K562 (cell line): ENCODE results near the gene AFAP1. TPM values are rescaled to one million over a fixed set of nuclear protein-coding genes. Genes with fewer than 3 reads are reported as not detected.

ENCODE experiments used
- ATAC-seq: fragments of 200-7000 bp; cut with Tn5 transposase; 3 replicates; pipeline ENCODE4 v1.9.1; 2020; ENCODE audit warnings: moderate library complexity
- BruUV-seq: library from RNA; stranded (reverse); fragments of 400-500 nt; replicated peaks from 2 replicates; lab custom pipeline; 2021; lab: Mats Ljungman, UMichigan
- CTCF ChIA-PET: fragments of 300-600 bp; formaldehyde crosslinking; extraction: SDS; loops from one replicate; lab custom pipeline; 2021; ENCODE audit warnings: low intra/inter-chr PET ratio; lab: Yijun Ruan, JAX
- POLR2A ChIA-PET: fragments of 300-600, 350-650 bp; sonication (Branson Sonifier 250); formaldehyde crosslinking; extraction: SDS; loops from one replicate; lab custom pipeline; 2021; ENCODE audit warnings: antibody characterized with exemption, inconsistent platforms; lab: Yijun Ruan, JAX
- DNase-seq, 4 experiments: peaks; one replicate each; pipeline versions ENCODE4 v3.0.0 to v3.0.0-alpha.2; 2011 to 2018; ENCODE audit warnings: low spot score in 3 of 4, mixed read lengths in 3 of 4; ENCODE audit errors: extremely low read depth in 1 of 4
- FAIRE-seq: peaks from 2 replicates; lab custom pipeline; 2011; peaks lifted over from hg19 to GRCh38; lab: Jason Lieb, UNC
- H2AFZ ChIP-seq: 2 replicates; pipeline ENCODE4 v1.6.0; 2011; ENCODE audit warnings: low read depth, low read length, control low read depth, inconsistent platforms
- H3K27ac ChIP-seq: fragments of 200-600 bp; 3 replicates; pipeline ENCODE4 v1.8.0; 2011; ENCODE audit warnings: low read depth, mild to moderate bottlenecking, control low read depth, inconsistent platforms, low read length, moderate library complexity, mixed read lengths; ENCODE audit errors: extremely low read depth
- H3K27me3 ChIP-seq, 2 experiments: fragments of 300-600 bp in 1 of 2; 2 replicates in 1 of 2; 3 replicates in 1 of 2; pipeline versions ENCODE4 v1.6.0 to v1.8.0; 2011; ENCODE audit warnings: inconsistent platforms in 2 of 2, low read length in 2 of 2, mild to moderate bottlenecking in 1 of 2, mixed read lengths in 1 of 2, moderate library complexity in 1 of 2; ENCODE audit not compliant: control insufficient read depth in 2 of 2, insufficient read depth in 2 of 2
- H3K36me3 ChIP-seq: fragments of 300-600 bp; 3 replicates; pipeline ENCODE4 v1.8.0; 2011; ENCODE audit warnings: mild to moderate bottlenecking, low read length, inconsistent platforms; ENCODE audit not compliant: control insufficient read depth, insufficient read depth
- H3K4me1 ChIP-seq, 2 experiments: fragments of 200-600 bp in 1 of 2; replicated peaks in 1 of 2; 2 replicates in 1 of 2; 3 replicates in 1 of 2; pipeline versions ENCODE4 v1.5.1 to v1.8.0; 2011; ENCODE audit warnings: inconsistent platforms in 2 of 2, low read length in 2 of 2, mild to moderate bottlenecking in 1 of 2, mixed read lengths in 1 of 2, moderate library complexity in 1 of 2; ENCODE audit not compliant: control insufficient read depth in 2 of 2, insufficient read depth in 2 of 2
- H3K4me2 ChIP-seq: 2 replicates; pipeline ENCODE4 v1.6.1; 2011; ENCODE audit warnings: low read length, control low read depth, inconsistent platforms, mixed read lengths; ENCODE audit not compliant: insufficient read depth
- H3K4me3 ChIP-seq: fragments of 200-600 bp; sonication (generic), shearing (Covaris generic); 2 replicates; pipeline ENCODE4 v1.5.1; 2016; ENCODE audit warnings: control low read depth, inconsistent platforms
- H3K79me2 ChIP-seq: fragments of 200-600 bp; 3 replicates; pipeline ENCODE4 v1.8.0; 2011; ENCODE audit warnings: low read length, inconsistent platforms; ENCODE audit not compliant: control insufficient read depth, insufficient read depth
- H3K9ac ChIP-seq, 2 experiments: 2 replicates each; pipeline versions ENCODE4 v1.6.0 to v1.6.1; 2011; ENCODE audit warnings: low read depth in 2 of 2, low read length in 2 of 2, control low read depth in 1 of 2, inconsistent platforms in 1 of 2, mild to moderate bottlenecking in 1 of 2, mixed read lengths in 1 of 2; ENCODE audit not compliant: insufficient read depth in 1 of 2
- H3K9me1 ChIP-seq: one replicate; pipeline ENCODE4 v1.6.0; 2011; ENCODE audit warnings: inconsistent platforms, mild to moderate bottlenecking, low read length, moderate library complexity; ENCODE audit not compliant: control insufficient read depth, insufficient read depth
- H3K9me3 ChIP-seq: replicated peaks from 2 replicates; pipeline ENCODE4 v1.5.1; 2011; ENCODE audit warnings: low read depth, low read length, inconsistent platforms; ENCODE audit not compliant: control insufficient read depth, insufficient read depth
- H4K20me1 ChIP-seq: replicated peaks from 2 replicates; pipeline ENCODE4 v1.6.1; 2011; ENCODE audit warnings: low read length, inconsistent platforms, mixed read lengths; ENCODE audit not compliant: control insufficient read depth, insufficient read depth
- C11orf30 ChIP-seq: fragments of 450-650 bp; IDR thresholded peaks from 2 replicates; pipeline ENCODE4 v1.6.1; 2016; ENCODE audit warnings: low read depth, mild to moderate bottlenecking
- DNMT1 ChIP-seq: fragments of 450-650 bp; IDR thresholded peaks from 2 replicates; pipeline ENCODE4 v1.6.1; 2016; ENCODE audit warnings: antibody characterized with exemption, mild to moderate bottlenecking
- GTF2A2 ChIP-seq: IDR thresholded peaks from 2 replicates; pipeline ENCODE4 v1.6.1; 2016; ENCODE audit warnings: mild to moderate bottlenecking, missing genetic modification characterization, missing compliant biosample characterization
- MTA2 ChIP-seq: fragments of 450-650 bp; IDR thresholded peaks from 2 replicates; pipeline ENCODE4 v1.6.1; 2016; ENCODE audit warnings: low read depth
- RFX1 ChIP-seq: fragments of 450-650 bp; IDR thresholded peaks from 2 replicates; pipeline ENCODE4 v1.6.1; 2016; ENCODE audit warnings: mild to moderate bottlenecking, moderate library complexity
- SLC30A9 ChIP-seq: fragments of 250-450 bp; sonication (Bioruptor Pico); IDR thresholded peaks from 2 replicates; pipeline ENCODE4 v1.8.0; 2022; ENCODE audit warnings: mild to moderate bottlenecking, moderate library complexity
- ZNF124 ChIP-seq: sonication (generic); formaldehyde crosslinking; IDR thresholded peaks from 2 replicates; pipeline ENCODE4 v1.8.1; 2022; ENCODE audit warnings: missing genetic modification reagents
- ZNF175 ChIP-seq: fragments of 200-800 bp; sonication (Bioruptor generic); IDR thresholded peaks from 2 replicates; pipeline ENCODE4 v1.6.1; 2016; ENCODE audit warnings: low read depth, mild to moderate bottlenecking, missing genetic modification characterization, missing compliant biosample characterization
- ZNF695 ChIP-seq: fragments of 450-650 bp; formaldehyde crosslinking; IDR thresholded peaks from 2 replicates; pipeline ENCODE4 v1.4.0; 2020; ENCODE audit warnings: mild to moderate bottlenecking, moderate library complexity
- WGBS: fragments of 100-300 bp; shearing (Covaris generic); methylation state at CpG from one replicate; pipeline ENCODE4 v1.1.6; 2016; ENCODE audit warnings: low coverage, mixed read lengths; ENCODE audit not compliant: insufficient coverage; ENCODE audit errors: missing lambda C conversion rate; 5-methylcytosine and 5-hydroxymethylcytosine counted together
- in situ Hi-C: fragments of 300-500 bp; cut with MboI; formaldehyde crosslinking; loops from 4 replicates; pipeline ENCODE4 v1.15.0; 2018; ENCODE audit warnings: inconsistent platforms, mixed read lengths
- intact Hi-C: fragments of 100-400 bp; cut with micrococcal nuclease; formaldehyde crosslinking; loops from 2 replicates; pipeline ENCODE4 v1.14.2; 2022
- polyA plus RNA-seq, 8 experiments: library from polyadenylated mRNA; depleted of rRNA in 4 of 8; stranded (reverse) in 5 of 8; unstranded in 3 of 8; fragments of >200 nt; fragmentation: Nextera tagmentation in 2 of 8; fragmentation: Illumina TruSeq in 1 of 8; extraction: Ambion mirVana in 2 of 8; extraction: Trizol in 1 of 8; gene quantifications; 2 replicates each; pipeline versions ENCODE4 v1.2.1 to v1.2.3, GENCODE V29; 2011 to 2014; ENCODE audit warnings: inconsistent platforms in 1 of 8, missing spikeins in 1 of 8
- total RNA-seq, 7 experiments: library from RNA; depleted of rRNA in 6 of 7; stranded (reverse); fragments of >200 nt in 6 of 7; fragmentation: Illumina TruSeq in 2 of 7; extraction: Trizol in 2 of 7; gene quantifications; 2 replicates each; pipeline versions ENCODE4 v1.2.1 to v1.2.3, GENCODE V29; 2011 to 2021; ENCODE audit warnings: low replicate concordance in 1 of 7
- TF ChIP-seq, protein P1 (sequence below), 3 experiments: fragments of 200-800 bp in 1 of 3; sonication (Bioruptor generic) in 1 of 3; sonication (generic) in 1 of 3; formaldehyde crosslinking in 1 of 3; IDR thresholded peaks; 2 replicates each; pipeline versions ENCODE4 v1.6.1 to v1.8.0; 2016 to 2022; ENCODE audit warnings: mild to moderate bottlenecking in 2 of 3, missing compliant biosample characterization in 2 of 3, missing genetic modification characterization in 2 of 3, missing genetic modification reagents in 1 of 3

The AFAP1 gene
- total and polyA plus RNA-seq, 9 of the 15 experiments (the other 6 are each of a cell fraction or from before 2014, with no cell fraction given) = 0.07 to 0.42 (median 0.12) TPM; not detected in 1

DNA sequence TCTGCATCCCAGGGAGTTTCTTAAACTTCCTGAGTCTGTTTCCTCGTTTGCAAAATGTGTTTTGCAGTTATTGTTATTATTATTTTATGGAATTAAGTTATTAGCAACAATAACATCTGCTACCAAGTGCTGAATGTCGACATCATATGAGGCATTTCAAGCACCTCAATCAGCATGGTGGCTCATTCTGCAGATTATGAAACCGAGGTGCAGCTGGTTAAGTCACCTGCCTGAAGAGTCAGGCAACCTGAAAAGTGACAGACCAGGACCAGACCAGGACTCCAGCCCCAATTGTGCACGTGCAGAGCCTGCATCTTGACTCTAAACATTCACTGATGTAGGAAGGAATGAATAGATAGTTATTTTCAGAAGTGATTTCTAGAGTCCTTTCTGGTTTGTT lies 99.8 kb downstream of the AFAP1 start:
- no peaks in the 10 kb centered on the region for H3K79me2 ChIP-seq
- intact Hi-C loops = loop anchor here (5.0 kb wide), 1 partner anchor 38 kb away; no protein-coding TSS in a partner anchor
- TF ChIP-seq GTF2A2 (tag) = no peak
- TF ChIP-seq MTA2 = no peak
- TF ChIP-seq ZNF124 (CRISPR knock-in tag) = no peak
- TF ChIP-seq C11orf30 = no peak
- TF ChIP-seq ZNF695 (CRISPR knock-in tag) = no peak
- TF ChIP-seq, protein P1, sequence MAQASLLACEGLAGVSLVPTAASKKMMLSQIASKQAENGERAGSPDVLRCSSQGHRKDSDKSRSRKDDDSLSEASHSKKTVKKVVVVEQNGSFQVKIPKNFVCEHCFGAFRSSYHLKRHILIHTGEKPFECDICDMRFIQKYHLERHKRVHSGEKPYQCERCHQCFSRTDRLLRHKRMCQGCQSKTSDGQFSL (CRISPR knock-in tag; IDR thresholded peaks at IDR 0.05) = no peak
- TF ChIP-seq, protein P1 (tag; IDR thresholded peaks at IDR 0.05) = no peak
- no peak for TF ChIP-seq DNMT1
- TF ChIP-seq SLC30A9 (CRISPR knock-in tag) = no peak
- TF ChIP-seq RFX1 = no peak
- no peak for TF ChIP-seq ZNF175
- TF ChIP-seq, all 486 proteins: peak for 0
- no peak for DNase-seq
- WGBS = 0% methylated on average over 4 of the region's 4 CpGs
- Histone ChIP-seq H4K20me1 (no peaks in the 10 kb centered on the region), H3K27me3 (peaks cover 7 to 38% of the 10 kb centered on the region in 2 experiments), H3K4me2 (no peak overlapping the region), H3K27ac (no peak overlapping the region), H3K36me3 (no peaks in the 10 kb centered on the region), H3K9me3 (no peaks in the 10 kb centered on the region), H2AFZ (no peak overlapping the region), H3K9ac (no peak overlapping the region), H3K9me1 (no peaks in the 10 kb centered on the region), H3K4me3 (no peak overlapping the region), H3K4me1 (peaks cover 3 to 7% of the 10 kb centered on the region in 2 experiments; a peak in 3 of 5 replicates)
- ATAC-seq = no peak
- POLR2A ChIA-PET = no interaction called here
- in situ Hi-C loops = no loop called here
- FAIRE-seq = no peak
- CTCF ChIA-PET = no interaction called here
- BruUV-seq = no TSS peak
